ENCODE measurements around the gene RBM27. TPM values are rescaled to one million over a fixed set of nuclear protein-coding genes. Genes with fewer than 3 reads are reported as not detected.
A peak's percentile ranks its signal among the peaks of the same experiment; 100 is the strongest.
"Not testable (repeated sequence)": the region's sequence is repeated elsewhere in the genome, so short reads cannot be mapped to it uniquely, and the experiment has no call there.

RBM27 gene
- total and polyA plus RNA-seq, 3 experiments from 2014 or later, result 5.1 to 31.9 (median 30.8) TPM

DNA sequence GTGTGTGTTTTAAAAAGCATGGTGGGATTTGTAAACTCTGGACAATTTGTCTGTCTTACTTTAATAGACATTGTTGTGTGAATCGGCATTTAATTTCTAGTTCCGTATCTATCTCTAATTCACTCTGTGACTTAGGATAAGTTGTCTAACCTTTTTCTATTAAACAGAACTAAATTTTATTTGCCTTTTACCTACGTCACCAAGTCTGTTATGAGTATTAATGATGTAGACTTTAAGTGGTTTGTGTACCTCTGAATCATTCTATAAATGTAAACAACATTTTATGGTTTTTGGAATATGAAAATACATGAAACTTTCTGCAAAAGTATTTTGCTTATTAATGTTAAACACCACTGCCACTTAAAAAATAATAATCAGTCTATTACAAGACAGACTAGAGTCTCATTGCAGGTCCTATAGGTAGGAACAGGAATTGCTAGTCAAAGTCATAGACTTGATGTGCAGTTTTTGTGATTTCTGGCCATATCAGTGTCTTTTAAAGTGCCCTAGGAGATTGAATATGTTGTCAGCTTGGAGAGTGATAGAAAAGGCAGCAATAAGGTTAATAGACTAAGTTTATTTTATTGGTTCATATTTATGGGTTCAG lies 5.6 kb downstream of the RBM27 start:
- Histone ChIP-seq H3K36me3 (ENCODE audit: insufficient read depth, low read length) (no peaks in the 10 kb centered on the region), H3K27ac (ENCODE audit: low read depth, low read length) (no peak overlapping the region), H3K4me3 (ENCODE audit: low read length) (no peak overlapping the region), H3K9me3 (ENCODE audit: low read length) (no peaks in the 10 kb centered on the region), H3K4me1 (ENCODE audit: insufficient read depth, low read length) (peaks cover 37% of the 10 kb centered on the region), H3K27me3 (ENCODE audit: insufficient read depth, low read length, poor library complexity, severe bottlenecking) (no peaks in the 10 kb centered on the region)
- Mint-ChIP-seq H3K27ac (peak overlapping the region in 2 of 8 donors; percentile 1 to 3), H3K9me3 (no peaks in the 10 kb centered on the region), H3K4me3 (peak overlapping the region in 4 of 7 donors; percentile 4 to 24 (median 5)), H3K27me3 (no peaks in the 10 kb centered on the region), H3K36me3 (peaks cover 0 to 15% (median 0%) of the 10 kb centered on the region in 3 donors), H3K4me1 (peaks cover 46 to 54% (median 53%) of the 10 kb centered on the region in 3 donors)
- DNase-seq, result no peak
- CTCF ChIA-PET, result no interaction called here
- POLR2A ChIA-PET, result no interaction called here

DNA sequence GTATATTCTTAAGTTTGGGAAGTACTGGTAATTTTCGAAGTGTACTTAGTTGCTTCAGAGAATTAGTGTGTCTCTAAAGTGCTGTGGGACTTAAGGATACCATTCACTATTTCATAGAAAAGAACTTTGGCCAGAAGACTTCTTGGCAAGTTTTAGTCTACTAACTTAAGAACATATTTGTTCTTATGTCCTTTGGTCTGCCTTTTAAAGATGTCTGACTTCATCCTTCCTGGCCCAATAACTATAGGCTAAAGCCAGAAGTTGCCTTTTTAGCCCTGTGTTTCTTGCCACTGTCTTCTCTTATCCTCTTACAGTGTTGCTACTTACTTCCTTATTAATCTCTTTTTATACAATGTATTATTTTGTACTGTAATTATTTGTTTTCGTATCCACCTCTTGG lies 6.3 kb downstream of the RBM27 start:
- Mint-ChIP-seq H3K4me1 (peaks cover 53 to 61% (median 60%) of the 10 kb centered on the region in 3 donors), H3K27ac (peak overlapping the region in 2 of 8 donors; percentile 31 to 80), H3K9me3 (no peaks in the 10 kb centered on the region), H3K4me3 (no peak overlapping the region), H3K36me3 (peaks cover 0 to 15% (median 0%) of the 10 kb centered on the region in 3 donors), H3K27me3 (no peaks in the 10 kb centered on the region)
- no peak for DNase-seq
- no peaks in the 10 kb centered on the region for H3K9me3 ChIP-seq (ENCODE audit: low read length)
- H3K4me1 ChIP-seq (ENCODE audit: insufficient read depth, low read length), result peaks cover 33% of the 10 kb centered on the region
- POLR2A ChIA-PET, result no interaction called here
- H3K4me3 ChIP-seq (ENCODE audit: low read length), result no peak overlapping the region
- CTCF ChIA-PET, result no interaction called here
- no peaks in the 10 kb centered on the region for H3K36me3 ChIP-seq (ENCODE audit: insufficient read depth, low read length)
- H3K27me3 ChIP-seq (ENCODE audit: insufficient read depth, low read length, poor library complexity, severe bottlenecking), result no peaks in the 10 kb centered on the region
- no peak overlapping the region for H3K27ac ChIP-seq (ENCODE audit: low read depth, low read length)

DNA sequence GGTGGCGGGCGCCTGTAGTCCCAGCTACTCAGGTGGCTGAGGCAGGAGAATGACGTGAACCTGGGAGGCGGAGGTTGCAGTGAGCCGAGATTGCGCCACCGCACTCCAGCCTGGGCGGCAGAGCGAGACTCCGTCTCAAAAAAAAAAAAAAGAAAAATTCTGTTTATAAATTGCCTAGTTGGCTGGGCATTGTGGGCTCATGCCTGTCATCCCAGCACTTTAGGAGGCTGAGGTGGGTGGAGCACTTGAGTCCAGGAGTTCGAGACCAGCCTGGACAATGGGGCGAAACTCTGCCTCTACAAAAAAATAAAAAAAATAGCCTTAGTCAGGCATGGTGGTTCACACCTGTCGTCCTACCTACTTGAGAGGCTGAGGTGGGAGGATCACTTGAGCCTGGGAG lies 7.4 kb downstream of the RBM27 start:
- H3K9me3 ChIP-seq (ENCODE audit: low read length); H3K4me3 ChIP-seq (ENCODE audit: low read length); H3K4me3 Mint-ChIP-seq; H3K36me3 ChIP-seq (ENCODE audit: insufficient read depth, low read length); H3K27ac ChIP-seq (ENCODE audit: low read depth, low read length); POLR2A ChIA-PET; H3K27ac Mint-ChIP-seq; H3K9me3 Mint-ChIP-seq; H3K27me3 ChIP-seq (ENCODE audit: insufficient read depth, low read length, poor library complexity, severe bottlenecking); DNase-seq; CTCF ChIA-PET; H3K27me3 Mint-ChIP-seq: not testable (repeated sequence)
- Mint-ChIP-seq H3K4me1 (peaks cover 61 to 71% (median 68%) of the 10 kb centered on the region in 3 donors), H3K36me3 (peaks cover 0 to 18% (median 0%) of the 10 kb centered on the region in 3 donors)
- peaks cover 32% of the 10 kb centered on the region for H3K4me1 ChIP-seq (ENCODE audit: insufficient read depth, low read length)

DNA sequence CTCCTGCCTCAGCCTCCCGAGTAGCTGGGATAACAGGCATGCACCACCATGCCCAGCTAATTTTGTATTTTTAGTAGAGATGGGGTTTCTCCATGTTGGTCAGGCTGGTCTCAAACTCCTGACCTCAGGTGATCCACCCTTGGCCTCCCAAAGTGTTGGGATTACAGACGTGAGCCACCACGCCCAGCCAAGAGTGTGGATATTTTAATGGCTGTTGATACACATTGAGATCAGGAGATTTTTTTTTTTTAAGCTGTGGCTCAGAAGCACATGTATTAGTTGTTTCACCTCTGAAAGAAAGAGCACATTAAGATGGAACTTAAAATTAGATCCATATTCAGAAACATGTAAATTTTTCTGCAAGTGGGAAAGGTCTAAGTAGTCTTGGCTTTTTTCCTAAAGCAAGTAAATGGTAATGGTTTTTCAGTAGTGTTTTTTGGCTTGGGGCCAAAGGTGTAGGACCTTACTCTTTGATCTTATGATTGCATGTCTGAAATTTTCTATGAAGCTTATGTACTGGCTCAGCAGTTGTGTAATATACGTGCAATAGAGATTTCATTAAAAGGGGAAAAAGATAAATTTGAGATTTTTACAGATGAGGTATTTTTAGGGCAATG lies 9.9 kb downstream of the RBM27 start:
- ChIA-PET POLR2A (no interaction called here), CTCF (no interaction called here)
- no peaks in the 10 kb centered on the region for H3K9me3 Mint-ChIP-seq

DNA sequence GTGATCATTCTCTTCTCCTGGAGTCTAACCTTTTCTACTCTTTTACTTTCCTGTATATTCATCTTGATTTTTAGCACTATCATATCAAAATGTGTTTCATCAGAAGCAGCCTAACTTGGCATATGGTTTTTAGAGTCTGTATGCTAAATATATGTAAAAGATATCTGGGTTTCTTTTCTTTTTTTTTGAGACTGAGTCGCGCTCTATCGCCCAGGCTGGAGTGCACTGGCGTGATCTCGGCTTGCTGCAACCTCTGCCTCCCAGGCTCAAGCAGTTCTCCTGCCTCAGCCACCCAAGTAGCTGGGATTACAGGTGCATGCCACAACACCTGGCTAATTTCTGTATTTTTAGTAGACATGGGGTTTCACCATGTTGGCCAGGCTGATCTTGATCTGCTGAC lies 11.5 kb downstream of the RBM27 start:
- H3K27me3 ChIP-seq (ENCODE audit: insufficient read depth, low read length, poor library complexity, severe bottlenecking); CTCF ChIA-PET; POLR2A ChIA-PET: not testable (repeated sequence)

More for the DNA sequence above, 9.9 kb downstream of the RBM27 start:
- no peak overlapping the region for H3K4me3 ChIP-seq (ENCODE audit: low read length)
- H3K4me3 Mint-ChIP-seq, result peak overlapping the region in 2 of 7 donors; percentile 11 to 23
- no peaks in the 10 kb centered on the region for H3K27me3 Mint-ChIP-seq
- H3K27ac Mint-ChIP-seq, result no peak overlapping the region
- no peaks in the 10 kb centered on the region for H3K27me3 ChIP-seq (ENCODE audit: insufficient read depth, low read length, poor library complexity, severe bottlenecking)
- peaks cover 35% of the 10 kb centered on the region for H3K4me1 ChIP-seq (ENCODE audit: insufficient read depth, low read length)
- peaks cover 0 to 23% (median 2%) of the 10 kb centered on the region in 3 donors for H3K36me3 Mint-ChIP-seq
- H3K4me1 Mint-ChIP-seq, result peaks cover 59 to 77% (median 64%) of the 10 kb centered on the region in 3 donors
- no peak for DNase-seq
- H3K9me3 ChIP-seq (ENCODE audit: low read length), result no peaks in the 10 kb centered on the region
- no peaks in the 10 kb centered on the region for H3K36me3 ChIP-seq (ENCODE audit: insufficient read depth, low read length)
- H3K27ac ChIP-seq (ENCODE audit: low read depth, low read length), result no peak overlapping the region

DNA sequence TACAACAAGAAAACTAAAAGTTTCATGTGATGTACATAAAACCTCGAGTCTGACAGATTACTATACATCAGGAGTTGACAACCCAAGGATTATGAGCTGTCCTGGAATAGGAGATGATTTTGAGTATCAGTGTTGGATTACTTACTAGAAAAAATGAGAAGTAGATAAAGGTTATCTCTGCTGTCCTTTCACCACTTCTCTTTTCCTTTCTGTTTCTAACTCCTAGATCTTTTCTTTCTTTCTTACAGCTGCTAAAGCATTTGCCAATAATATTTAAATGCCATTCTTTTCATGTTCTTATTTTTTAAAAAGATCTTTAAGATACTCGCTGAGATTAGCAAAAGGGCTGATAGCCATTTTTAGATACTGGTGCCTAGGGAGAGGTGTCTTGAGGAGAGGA lies 14.8 kb downstream of the RBM27 start:
- CTCF ChIA-PET, result no interaction called here
- H3K9me3 ChIP-seq (ENCODE audit: low read length), result no peaks in the 10 kb centered on the region
- H3K9me3 Mint-ChIP-seq, result no peaks in the 10 kb centered on the region
- H3K27ac ChIP-seq (ENCODE audit: low read depth, low read length), result no peak overlapping the region
- H3K36me3 ChIP-seq (ENCODE audit: insufficient read depth, low read length), result no peaks in the 10 kb centered on the region
- peaks cover 25% of the 10 kb centered on the region for H3K4me1 ChIP-seq (ENCODE audit: insufficient read depth, low read length)
- H3K4me3 Mint-ChIP-seq, result no peak overlapping the region
- POLR2A ChIA-PET, result no interaction called here
- peaks cover 42 to 64% (median 44%) of the 10 kb centered on the region in 3 donors for H3K4me1 Mint-ChIP-seq
- no peak for DNase-seq
- H3K27me3 Mint-ChIP-seq, result no peaks in the 10 kb centered on the region
- H3K36me3 Mint-ChIP-seq, result peaks cover 0 to 45% (median 7%) of the 10 kb centered on the region in 3 donors
- H3K27me3 ChIP-seq (ENCODE audit: insufficient read depth, low read length, poor library complexity, severe bottlenecking), result no peaks in the 10 kb centered on the region
- no peak overlapping the region for H3K4me3 ChIP-seq (ENCODE audit: low read length)
- peak overlapping the region in 2 of 8 donors; percentile 17 to 48 for H3K27ac Mint-ChIP-seq

More for the DNA sequence above, 11.5 kb downstream of the RBM27 start:
- DNase-seq; H3K27ac Mint-ChIP-seq; H3K4me3 ChIP-seq (ENCODE audit: low read length); H3K9me3 Mint-ChIP-seq; H3K9me3 ChIP-seq (ENCODE audit: low read length); H3K27me3 Mint-ChIP-seq; H3K27ac ChIP-seq (ENCODE audit: low read depth, low read length); H3K36me3 ChIP-seq (ENCODE audit: insufficient read depth, low read length): not testable (repeated sequence)
- Mint-ChIP-seq H3K4me1 (peaks cover 51 to 72% (median 53%) of the 10 kb centered on the region in 3 donors), H3K36me3 (peaks cover 0 to 34% (median 3%) of the 10 kb centered on the region in 3 donors), H3K4me3 (peak overlapping the region in 2 of 7 donors; percentile 13 to 39)
- H3K4me1 ChIP-seq (ENCODE audit: insufficient read depth, low read length), result peaks cover 25% of the 10 kb centered on the region

DNA sequence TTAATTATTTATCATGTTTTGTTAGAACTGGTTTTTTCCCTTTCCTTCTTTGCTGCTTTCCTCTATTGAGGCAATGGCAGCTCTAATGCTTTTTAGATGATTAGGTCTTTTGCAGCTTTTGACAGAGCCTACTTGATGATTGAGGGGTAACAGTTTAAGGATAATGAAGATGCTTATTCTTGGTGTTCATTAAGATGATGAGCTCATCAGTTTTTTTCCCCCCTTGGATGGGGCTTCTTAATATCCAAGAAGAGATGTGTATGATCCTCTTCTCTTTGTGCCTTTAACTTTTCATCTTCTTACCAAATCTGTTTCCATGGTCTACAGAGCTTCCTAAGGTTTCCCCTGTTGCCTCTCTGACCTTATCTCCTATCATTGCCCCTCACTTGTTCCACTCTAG lies 15.8 kb downstream of the RBM27 start:
- no peak overlapping the region for H3K27ac ChIP-seq (ENCODE audit: low read depth, low read length)
- H3K27me3 Mint-ChIP-seq, result no peaks in the 10 kb centered on the region
- peaks cover 0 to 49% (median 10%) of the 10 kb centered on the region in 3 donors for H3K36me3 Mint-ChIP-seq
- H3K4me3 Mint-ChIP-seq, result no peak overlapping the region
- H3K9me3 ChIP-seq (ENCODE audit: low read length), result no peaks in the 10 kb centered on the region
- no peaks in the 10 kb centered on the region for H3K27me3 ChIP-seq (ENCODE audit: insufficient read depth, low read length, poor library complexity, severe bottlenecking)
- H3K27ac Mint-ChIP-seq, result peak overlapping the region in 2 of 8 donors; percentile 1 to 31
- H3K4me1 Mint-ChIP-seq, result peaks cover 36 to 57% (median 36%) of the 10 kb centered on the region in 3 donors
- no peak overlapping the region for H3K4me3 ChIP-seq (ENCODE audit: low read length)
- H3K9me3 Mint-ChIP-seq, result no peaks in the 10 kb centered on the region
- POLR2A ChIA-PET, result no interaction called here
- peaks cover 20% of the 10 kb centered on the region for H3K4me1 ChIP-seq (ENCODE audit: insufficient read depth, low read length)
- CTCF ChIA-PET, result no interaction called here
- no peaks in the 10 kb centered on the region for H3K36me3 ChIP-seq (ENCODE audit: insufficient read depth, low read length)
- DNase-seq, result no peak

DNA sequence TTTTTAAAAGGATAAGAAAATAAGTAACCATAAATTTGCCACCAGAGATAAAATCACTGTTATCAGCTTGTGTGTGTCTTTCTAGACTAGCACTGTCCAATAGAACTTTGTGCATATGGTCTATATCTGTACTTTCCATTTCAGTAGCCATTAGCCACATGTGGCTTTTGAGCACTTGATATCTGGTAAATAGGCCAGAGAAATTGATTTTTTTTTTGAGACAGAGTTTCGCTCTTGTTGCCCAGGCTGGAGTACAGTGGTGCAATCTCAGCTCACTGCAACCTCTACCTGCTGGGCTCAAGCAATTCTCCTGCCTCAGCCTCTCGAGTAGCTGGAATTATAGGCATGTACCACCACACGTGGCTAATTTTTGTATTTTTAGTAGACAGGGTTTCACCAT lies 17.8 kb downstream of the RBM27 start:
- no peaks in the 10 kb centered on the region for H3K27me3 Mint-ChIP-seq
- H3K9me3 Mint-ChIP-seq, result no peaks in the 10 kb centered on the region
- CTCF ChIA-PET, result no interaction called here
- POLR2A ChIA-PET, result no interaction called here
- H3K4me3 Mint-ChIP-seq, result no peak overlapping the region
- Histone ChIP-seq H3K27me3 (ENCODE audit: insufficient read depth, low read length, poor library complexity, severe bottlenecking) (no peaks in the 10 kb centered on the region), H3K27ac (ENCODE audit: low read depth, low read length) (no peak overlapping the region), H3K9me3 (ENCODE audit: low read length) (no peaks in the 10 kb centered on the region), H3K4me3 (ENCODE audit: low read length) (no peak overlapping the region), H3K4me1 (ENCODE audit: insufficient read depth, low read length) (peaks cover 13% of the 10 kb centered on the region), H3K36me3 (ENCODE audit: insufficient read depth, low read length) (no peaks in the 10 kb centered on the region)
- H3K36me3 Mint-ChIP-seq, result peaks cover 0 to 60% (median 10%) of the 10 kb centered on the region in 3 donors
- H3K4me1 Mint-ChIP-seq, result peaks cover 22 to 48% (median 27%) of the 10 kb centered on the region in 3 donors
- DNase-seq, result no peak
- H3K27ac Mint-ChIP-seq, result no peak overlapping the region

Data from CD8-positive, alpha-beta memory T cell (primary cell).